ENCODE data around the gene IAPP. TPM values are rescaled to one million over a fixed set of nuclear protein-coding genes. Genes with fewer than 3 reads are reported as not detected.
"Not testable (repeated sequence)": the region's sequence is repeated elsewhere in the genome, so short reads cannot be mapped to it uniquely, and the experiment has no call there.

IAPP gene
- total RNA-seq, 2 donors from 2014 or later = 3.6 to 111 TPM

DNA sequence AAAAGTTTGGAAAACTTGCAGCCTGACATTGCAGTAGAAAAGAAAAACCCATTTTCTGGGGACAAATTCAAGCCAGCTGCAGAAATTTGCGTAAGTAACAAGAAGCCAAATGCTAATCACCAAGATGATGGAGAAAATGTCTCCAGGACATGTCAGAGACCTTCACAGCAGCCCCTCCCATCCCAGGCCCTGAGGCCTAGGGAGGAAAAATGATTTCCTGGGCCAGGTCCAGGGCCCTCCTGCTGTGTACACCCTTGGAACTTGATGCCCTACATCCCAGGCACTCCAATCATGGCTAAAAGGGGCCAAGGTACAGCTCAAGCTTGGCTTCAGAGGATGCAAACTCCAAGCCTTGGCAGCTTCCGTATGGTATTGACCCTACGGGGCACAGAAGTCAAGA, 14.5 kb downstream of the IAPP start:
- no peak for TF ChIP-seq POLR2A (IDR thresholded peaks at IDR 0.05)
- TF ChIP-seq, protein P1, sequence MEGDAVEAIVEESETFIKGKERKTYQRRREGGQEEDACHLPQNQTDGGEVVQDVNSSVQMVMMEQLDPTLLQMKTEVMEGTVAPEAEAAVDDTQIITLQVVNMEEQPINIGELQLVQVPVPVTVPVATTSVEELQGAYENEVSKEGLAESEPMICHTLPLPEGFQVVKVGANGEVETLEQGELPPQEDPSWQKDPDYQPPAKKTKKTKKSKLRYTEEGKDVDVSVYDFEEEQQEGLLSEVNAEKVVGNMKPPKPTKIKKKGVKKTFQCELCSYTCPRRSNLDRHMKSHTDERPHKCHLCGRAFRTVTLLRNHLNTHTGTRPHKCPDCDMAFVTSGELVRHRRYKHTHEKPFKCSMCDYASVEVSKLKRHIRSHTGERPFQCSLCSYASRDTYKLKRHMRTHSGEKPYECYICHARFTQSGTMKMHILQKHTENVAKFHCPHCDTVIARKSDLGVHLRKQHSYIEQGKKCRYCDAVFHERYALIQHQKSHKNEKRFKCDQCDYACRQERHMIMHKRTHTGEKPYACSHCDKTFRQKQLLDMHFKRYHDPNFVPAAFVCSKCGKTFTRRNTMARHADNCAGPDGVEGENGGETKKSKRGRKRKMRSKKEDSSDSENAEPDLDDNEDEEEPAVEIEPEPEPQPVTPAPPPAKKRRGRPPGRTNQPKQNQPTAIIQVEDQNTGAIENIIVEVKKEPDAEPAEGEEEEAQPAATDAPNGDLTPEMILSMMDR (IDR thresholded peaks at IDR 0.05) = no peak
- H3K27me3 ChIP-seq = no peaks in the 10 kb centered on the region
- H3K4me3 ChIP-seq = no peak overlapping the region
- no peak overlapping the region for H3K27ac ChIP-seq
- H3K9me3 ChIP-seq = no peaks in the 10 kb centered on the region
- no peak for DNase-seq
- no peaks in the 10 kb centered on the region for H3K36me3 ChIP-seq (replicated peaks in 1 of 2; ENCODE audit: insufficient read depth in 1 of 2, low read depth in 2 of 2)
- H3K4me1 ChIP-seq = no peaks in the 10 kb centered on the region
- ATAC-seq = no peak
- WGBS, 2 donors = 80 to 85% methylated on average over 2 to 3 of the region's 3 CpGs
- intact Hi-C loops (cut with DNase I) = no loop called here

DNA sequence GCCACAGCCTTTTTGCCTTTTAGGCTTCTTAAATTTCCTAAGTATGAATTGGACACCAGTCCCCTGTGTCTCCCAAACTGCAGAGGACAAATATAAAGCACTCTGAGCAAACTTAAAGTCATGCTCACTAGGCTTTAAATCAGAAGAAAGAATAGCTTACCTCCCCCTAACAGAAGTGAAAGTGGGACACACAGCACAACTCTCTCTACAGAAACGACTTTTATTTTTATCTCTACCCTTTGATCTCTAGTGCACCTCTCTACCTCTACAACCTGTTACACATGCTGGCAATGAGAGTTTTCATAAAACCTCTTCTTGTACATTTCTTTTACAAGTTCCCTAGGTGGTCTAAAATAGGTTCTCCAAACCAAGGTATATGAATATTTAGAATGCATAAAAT, 19.7 kb downstream of the IAPP start:
- no peaks in the 10 kb centered on the region for H3K4me1 ChIP-seq
- H3K4me3 ChIP-seq = no peak overlapping the region
- DNase-seq (no peak), ATAC-seq (no peak)
- WGBS, 2 donors = 17 to 21% methylated on average over 1 of the region's 1 CpG
- no peaks in the 10 kb centered on the region for H3K9me3 ChIP-seq
- no peak for TF ChIP-seq POLR2A (IDR thresholded peaks at IDR 0.05)
- TF ChIP-seq, protein P1 (IDR thresholded peaks at IDR 0.05) = no peak
- no peak overlapping the region for H3K27ac ChIP-seq
- no peaks in the 10 kb centered on the region for H3K27me3 ChIP-seq
- no peaks in the 10 kb centered on the region for H3K36me3 ChIP-seq (replicated peaks in 1 of 2; ENCODE audit: insufficient read depth in 1 of 2, low read depth in 2 of 2)
- intact Hi-C loops (cut with DNase I) = no loop called here

DNA sequence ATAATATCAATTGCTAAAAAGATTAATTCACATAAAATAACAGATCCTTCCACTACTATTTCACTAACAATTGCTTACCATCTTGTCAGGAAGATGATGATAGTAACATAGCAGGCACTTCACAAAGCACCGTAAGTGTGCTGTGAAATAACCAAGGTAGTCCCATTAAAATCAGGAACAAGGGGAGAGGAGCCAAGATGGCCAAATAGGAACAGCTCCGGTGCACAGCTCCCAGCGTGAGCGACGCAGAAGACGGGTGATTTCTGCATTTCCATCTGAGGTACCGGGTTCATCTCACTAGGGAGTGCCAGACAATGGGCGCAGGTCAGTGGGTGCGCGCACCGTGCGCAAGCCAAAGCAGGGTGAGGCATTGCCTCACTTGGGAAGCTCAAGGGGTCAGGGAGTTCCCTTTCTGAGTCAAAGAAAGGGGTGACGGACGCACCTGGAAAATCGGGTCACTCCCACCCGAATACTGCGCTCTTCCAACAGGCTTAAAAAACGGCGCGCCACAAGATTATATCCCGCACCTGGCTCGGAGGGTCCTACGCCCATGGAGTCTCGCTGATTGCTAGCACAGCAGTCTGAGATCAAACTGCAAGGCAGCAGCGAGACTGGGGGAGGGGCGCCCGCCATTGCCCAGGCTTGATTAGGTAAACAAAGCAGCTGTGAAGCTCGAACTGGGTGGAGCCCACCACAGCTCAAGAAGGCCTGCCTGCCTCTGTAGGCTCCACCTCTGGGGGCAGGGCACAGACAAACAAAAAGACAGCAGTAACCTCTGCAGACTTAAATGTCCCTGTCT, 22.3 kb downstream of the IAPP start:
- WGBS, 2 donors = 80 to 86% methylated on average over 8 to 28 of the region's 28 CpGs
- H3K4me1 ChIP-seq; DNase-seq; H3K27me3 ChIP-seq; ATAC-seq; H3K9me3 ChIP-seq; H3K4me3 ChIP-seq; H3K27ac ChIP-seq; H3K36me3 ChIP-seq (replicated peaks in 1 of 2; ENCODE audit: insufficient read depth in 1 of 2, low read depth in 2 of 2); intact Hi-C loops (cut with DNase I): not testable (repeated sequence)

DNA sequence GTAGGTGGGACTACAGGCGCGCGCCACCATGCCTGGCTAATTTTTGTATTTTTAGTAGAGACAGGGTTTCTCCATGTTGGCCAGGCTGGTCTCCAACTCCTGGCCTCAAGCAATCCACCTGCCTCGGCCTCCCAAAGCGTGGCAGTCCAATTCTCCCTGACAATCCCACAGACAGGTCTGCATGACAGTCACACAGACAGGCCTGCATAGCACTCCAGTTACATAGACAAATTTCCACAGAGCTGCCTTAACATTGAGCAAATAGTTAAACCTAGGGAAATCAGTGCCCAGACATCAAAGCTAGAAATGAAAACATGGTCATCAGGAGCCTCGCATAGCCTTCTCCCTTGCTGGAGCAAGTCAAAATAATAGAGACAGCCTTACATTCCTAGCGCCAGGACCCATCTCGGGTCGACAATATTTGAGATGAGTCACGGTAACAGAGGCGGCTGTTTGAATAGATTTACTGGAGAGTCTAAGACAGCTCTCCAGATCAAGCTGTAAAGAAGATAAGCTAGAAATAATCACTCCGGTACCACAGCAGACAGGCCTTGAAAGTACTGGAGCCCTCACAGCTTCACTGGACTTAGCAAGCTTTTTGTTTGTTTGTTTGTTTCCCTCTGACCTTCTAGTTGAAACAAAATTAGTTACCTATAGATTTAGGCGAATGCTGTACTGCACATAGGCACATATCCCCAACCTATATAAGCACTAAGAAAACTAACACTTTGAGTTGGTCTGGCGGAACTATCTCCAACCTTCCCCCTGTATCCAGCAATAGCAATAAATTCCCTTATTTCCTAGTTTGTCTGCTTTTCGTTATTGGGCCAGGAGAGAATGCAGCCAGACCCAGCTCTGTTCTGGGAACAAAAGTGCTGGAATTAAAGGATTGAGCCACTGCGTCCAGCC, 40.9 kb downstream of the IAPP start:
- no peaks in the 10 kb centered on the region for H3K9me3 ChIP-seq
- DNase-seq (no peak), ATAC-seq (no peak)
- no peak overlapping the region for H3K27ac ChIP-seq
- TF ChIP-seq, protein P1 (IDR thresholded peaks at IDR 0.05) = no peak
- no peak for TF ChIP-seq POLR2A (IDR thresholded peaks at IDR 0.05)
- no peaks in the 10 kb centered on the region for H3K36me3 ChIP-seq (replicated peaks in 1 of 2; ENCODE audit: insufficient read depth in 1 of 2, low read depth in 2 of 2)
- intact Hi-C loops (cut with DNase I) = no loop called here
- H3K27me3 ChIP-seq = no peaks in the 10 kb centered on the region
- H3K4me3 ChIP-seq = no peak overlapping the region
- 82 to 83% methylated on average over 16 of the region's 16 CpGs for WGBS, 2 donors
- no peaks in the 10 kb centered on the region for H3K4me1 ChIP-seq

DNA sequence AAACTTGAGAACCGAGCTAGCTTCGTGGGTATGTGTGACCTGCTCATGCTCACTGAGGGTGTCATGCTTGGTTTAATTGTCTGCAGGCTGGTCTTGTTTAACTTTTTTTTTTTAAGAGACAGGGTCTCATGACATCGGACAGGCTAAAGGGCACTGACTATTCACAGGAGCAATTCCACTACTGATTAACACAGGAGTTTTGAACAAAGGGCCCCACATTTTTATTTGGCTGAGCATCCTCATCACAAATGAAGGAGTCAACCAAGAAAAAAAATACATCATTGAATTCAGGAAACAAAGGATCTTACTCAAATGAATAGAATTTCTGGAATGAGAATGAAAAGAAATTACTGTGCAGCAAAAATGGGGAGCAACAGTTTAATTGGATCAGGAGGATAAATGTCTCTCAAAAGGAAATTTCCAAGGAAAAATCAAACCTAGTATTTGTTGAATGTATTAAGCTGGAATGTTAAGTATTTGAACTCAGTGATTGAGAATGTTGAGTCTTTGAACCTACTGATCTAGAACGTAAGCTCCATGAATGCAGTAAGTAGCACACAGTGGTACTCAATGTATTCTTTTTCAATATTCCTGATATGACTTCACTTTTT, 43.9 kb downstream of the IAPP start:
- intact Hi-C loops (cut with DNase I) = no loop called here
- H3K9me3 ChIP-seq = no peaks in the 10 kb centered on the region

DNA sequence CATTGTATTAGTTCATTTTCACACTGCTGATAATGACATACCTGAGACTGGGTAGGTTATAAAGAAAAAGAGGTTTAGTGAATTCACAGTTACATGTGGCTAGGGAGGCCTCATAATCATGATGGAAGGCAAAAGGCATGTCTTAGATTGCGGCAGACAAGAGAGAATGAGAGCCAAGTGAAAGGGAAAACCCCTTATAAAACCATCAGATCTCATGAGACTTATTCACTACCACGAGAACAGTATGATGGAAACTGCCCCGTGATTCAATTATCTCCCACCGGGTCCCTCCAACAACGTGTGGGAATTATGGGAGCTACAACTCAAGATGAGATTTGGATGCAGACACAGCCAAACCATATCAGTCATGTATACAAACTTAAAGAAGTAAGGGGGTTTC, 45.7 kb downstream of the IAPP start:
- ATAC-seq; H3K4me3 ChIP-seq; H3K36me3 ChIP-seq (replicated peaks in 1 of 2; ENCODE audit: insufficient read depth in 1 of 2, low read depth in 2 of 2); H3K27ac ChIP-seq; H3K4me1 ChIP-seq; intact Hi-C loops (cut with DNase I); H3K27me3 ChIP-seq; H3K9me3 ChIP-seq; DNase-seq: not testable (repeated sequence)
- 79 to 80% methylated on average over 5 of the region's 5 CpGs for WGBS, 2 donors

More for the DNA sequence above, 43.9 kb downstream of the IAPP start:
- Histone ChIP-seq H3K4me3 (no peak overlapping the region), H3K27ac (no peak overlapping the region), H3K36me3 (replicated peaks in 1 of 2; ENCODE audit: insufficient read depth in 1 of 2, low read depth in 2 of 2) (no peaks in the 10 kb centered on the region), H3K27me3 (no peaks in the 10 kb centered on the region), H3K4me1 (no peaks in the 10 kb centered on the region)
- ATAC-seq = no peak
- TF ChIP-seq, protein P1 (IDR thresholded peaks at IDR 0.05) = no peak
- no peak for TF ChIP-seq POLR2A (IDR thresholded peaks at IDR 0.05)
- 58% methylated on average over 4 of the region's 4 CpGs for WGBS, 2 donors
- no peak for DNase-seq

DNA sequence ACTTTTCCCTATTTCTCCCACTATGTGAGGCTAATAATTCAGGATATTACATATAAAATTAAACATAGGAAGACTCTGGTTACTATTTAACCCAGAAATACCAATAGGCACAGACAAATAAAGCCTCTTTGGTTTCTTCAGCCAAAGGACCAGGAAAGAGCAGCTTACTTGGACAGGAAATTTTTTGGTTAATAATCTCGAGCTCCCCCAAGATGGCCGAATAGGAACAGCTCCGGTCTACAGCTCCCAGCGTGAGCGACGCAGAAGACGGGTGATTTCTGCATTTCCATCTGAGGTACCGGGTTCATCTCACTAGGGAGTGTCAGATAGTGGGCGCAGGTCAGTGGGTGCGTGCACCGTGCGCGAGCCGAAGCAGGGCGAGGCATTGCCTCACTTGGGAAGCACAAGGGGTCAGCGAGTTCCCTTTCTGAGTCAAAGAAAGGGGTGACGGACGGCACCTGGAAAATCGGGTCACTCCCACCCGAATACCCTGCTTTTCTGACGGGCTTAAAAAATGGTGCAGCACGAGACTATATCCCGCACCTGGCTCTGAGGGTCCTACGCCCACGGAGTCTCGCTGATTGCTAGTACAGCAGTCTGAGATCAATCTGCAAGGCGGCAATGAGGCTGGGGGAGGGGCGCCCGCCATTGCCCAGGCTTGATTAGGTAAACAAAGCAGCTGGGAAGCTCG, 46.5 kb downstream of the IAPP start:
- DNase-seq; H3K4me1 ChIP-seq; ATAC-seq; H3K4me3 ChIP-seq; H3K27ac ChIP-seq; H3K9me3 ChIP-seq; H3K27me3 ChIP-seq; H3K36me3 ChIP-seq (replicated peaks in 1 of 2; ENCODE audit: insufficient read depth in 1 of 2, low read depth in 2 of 2); intact Hi-C loops (cut with DNase I): not testable (repeated sequence)
- 80 to 85% methylated on average over 22 to 29 of the region's 30 CpGs for WGBS, 2 donors

All from body of pancreas (tissue), 4 donors.